HTERT RPE-1 (cell line): ENCODE data around the gene MCC.

ENCODE experiments used
- in situ Hi-C: fragments of 300-500 bp; cut with MboI; formaldehyde crosslinking; loops from 4 replicates; pipeline ENCODE4 v1.14.3; 2020; ENCODE audit warnings: low sequenced_read_pairs

The MCC gene

DNA sequence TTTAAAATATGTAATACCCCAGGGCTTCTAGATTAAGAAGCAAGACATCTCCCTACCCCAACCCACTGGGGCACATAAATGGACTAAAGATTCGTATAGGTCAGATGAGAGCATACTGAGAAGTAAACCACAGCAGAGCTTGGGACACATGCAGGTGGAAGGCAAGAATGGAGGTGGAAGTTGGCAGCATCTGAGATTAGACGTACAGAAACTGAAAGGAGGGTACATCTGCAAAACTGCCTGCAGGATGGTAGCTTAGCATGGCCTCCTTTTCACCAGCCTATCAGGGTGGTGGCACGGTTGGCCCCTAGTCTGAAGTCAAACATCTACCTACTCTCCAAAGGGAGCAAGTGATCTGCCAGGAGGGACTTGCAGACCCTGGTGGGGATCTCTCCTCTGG is 235.2 kb downstream of the MCC start:
- in situ Hi-C loops = no loop called here

DNA sequence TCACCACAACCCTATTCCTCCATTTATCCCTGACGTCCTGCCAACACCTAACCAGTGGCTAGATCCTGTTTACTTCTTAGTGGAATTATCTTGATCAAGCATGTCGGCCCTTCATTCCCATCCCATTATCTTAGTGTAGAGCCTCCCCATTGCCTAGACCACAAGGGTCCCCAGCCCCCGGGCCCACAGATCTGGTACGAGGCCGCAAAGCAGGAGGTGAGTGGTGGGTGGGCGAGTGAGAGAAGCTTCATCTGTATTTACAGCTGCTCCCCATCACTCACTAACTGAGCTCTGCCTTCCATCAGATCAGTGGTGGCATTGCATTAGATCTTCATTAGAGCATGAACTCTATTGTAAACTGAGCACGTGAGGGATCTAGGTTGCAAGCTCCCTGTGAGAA is 236.2 kb downstream of the MCC start:
- in situ Hi-C loops = no loop called here

DNA sequence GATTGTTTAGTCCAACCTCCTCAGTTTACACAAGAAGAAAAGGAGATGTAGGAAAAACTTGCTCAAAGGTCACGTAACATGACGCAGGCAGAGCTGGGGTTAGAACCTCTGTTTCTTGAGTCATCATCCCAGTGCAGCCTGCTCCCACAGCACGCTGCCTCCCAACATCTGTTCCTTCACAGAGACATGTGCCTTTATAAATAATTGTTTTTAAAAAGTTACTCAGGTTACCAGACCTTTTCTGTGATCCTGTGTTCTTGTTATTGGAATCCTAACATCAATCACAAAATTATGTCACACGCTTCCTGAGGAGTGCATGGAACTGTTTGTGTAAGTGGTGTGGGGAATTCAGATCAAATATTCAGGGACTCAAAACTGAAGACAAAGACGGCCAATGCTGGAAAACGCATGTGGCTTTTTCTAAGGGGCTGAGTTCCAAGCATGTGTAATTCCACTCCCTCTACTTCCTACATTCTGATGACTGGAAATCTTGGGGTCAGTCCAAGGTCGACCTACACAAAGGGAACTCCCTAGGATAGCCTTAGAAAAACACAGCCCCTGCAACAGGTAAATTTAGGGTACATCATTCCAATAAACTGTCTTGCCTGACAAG is 237.8 kb downstream of the MCC start:
- in situ Hi-C loops = no loop called here

DNA sequence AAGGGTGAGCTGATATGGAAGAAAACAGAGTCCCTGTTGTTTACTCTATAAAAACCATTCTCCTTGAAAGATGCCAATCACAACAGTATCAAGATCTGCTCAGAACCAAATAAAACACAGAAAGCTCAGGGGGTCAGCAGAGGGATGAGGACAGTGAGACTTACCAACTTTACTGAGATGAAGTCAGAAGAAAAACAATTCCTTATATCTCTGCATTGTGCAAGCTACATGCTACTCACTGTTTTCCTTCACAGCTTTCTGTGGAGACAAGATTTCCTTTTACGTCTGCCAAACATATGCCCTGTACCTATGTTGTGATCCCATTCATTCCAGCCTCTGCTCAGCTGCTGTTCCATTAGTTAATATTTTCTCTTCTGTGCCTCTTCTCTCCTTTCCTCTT is 239.0 kb downstream of the MCC start:
- in situ Hi-C loops = no loop called here

DNA sequence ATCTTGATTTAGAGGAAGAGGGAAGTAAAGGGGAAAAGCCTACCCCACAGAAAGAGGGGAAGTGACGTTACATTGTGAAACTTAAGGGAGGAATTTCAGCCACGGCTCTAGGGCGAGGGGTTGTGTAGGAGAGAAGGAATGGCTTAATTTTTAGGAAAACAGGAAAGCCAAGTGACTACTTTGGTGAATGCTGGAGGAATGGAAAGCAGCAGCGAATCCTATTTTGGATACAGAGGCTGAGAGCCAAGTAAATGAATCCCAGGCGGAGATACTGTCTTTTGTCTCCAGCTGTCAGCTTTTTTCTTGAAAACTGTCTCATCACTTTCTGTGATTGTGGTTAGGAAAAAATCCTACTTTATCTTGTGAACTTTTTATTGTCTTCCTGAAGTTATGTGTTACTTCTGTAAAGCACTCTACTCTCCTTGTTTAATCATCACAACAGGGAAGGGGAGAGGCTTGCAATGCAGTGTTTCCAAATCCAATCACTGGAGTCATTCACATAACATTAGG is 241.8 kb downstream of the MCC start:
- in situ Hi-C loops = no loop called here

DNA sequence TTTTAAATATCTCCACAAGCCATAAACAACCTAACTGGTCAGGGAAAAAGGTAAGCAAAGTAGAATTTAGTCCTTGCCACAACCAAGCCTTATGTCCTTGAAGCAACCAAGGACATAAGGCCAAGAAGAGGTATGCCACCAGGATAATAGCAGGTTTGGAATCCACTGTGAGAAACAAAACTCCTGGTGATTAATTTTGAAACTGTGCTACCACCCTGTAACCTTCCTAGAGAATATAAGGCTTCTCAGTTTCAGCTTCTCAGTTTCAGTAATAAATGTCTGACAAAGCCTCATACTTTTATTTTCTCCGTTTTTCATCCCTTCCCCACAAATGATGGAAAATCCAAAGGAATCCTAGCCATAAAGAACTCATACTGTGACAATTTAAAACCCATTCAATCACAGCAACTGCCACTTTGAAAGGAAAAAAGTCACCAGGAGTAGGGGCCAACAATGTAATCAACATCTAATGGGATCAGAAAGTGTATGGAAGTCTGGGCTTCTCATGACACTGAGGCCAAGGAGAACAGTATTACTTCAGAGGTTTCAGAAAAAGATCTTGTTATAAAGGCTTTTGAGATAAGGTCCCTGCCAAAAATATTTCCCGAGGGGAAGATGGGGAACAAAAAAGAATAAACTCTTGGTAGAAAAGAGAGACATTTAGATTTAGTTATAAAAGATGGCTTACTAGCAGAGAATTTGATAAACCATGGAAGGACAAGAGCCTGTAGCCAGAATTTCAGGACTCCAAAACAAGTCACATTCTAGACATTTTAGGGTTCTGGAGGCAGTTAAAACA is 242.6 kb downstream of the MCC start:
- in situ Hi-C loops = no loop called here

DNA sequence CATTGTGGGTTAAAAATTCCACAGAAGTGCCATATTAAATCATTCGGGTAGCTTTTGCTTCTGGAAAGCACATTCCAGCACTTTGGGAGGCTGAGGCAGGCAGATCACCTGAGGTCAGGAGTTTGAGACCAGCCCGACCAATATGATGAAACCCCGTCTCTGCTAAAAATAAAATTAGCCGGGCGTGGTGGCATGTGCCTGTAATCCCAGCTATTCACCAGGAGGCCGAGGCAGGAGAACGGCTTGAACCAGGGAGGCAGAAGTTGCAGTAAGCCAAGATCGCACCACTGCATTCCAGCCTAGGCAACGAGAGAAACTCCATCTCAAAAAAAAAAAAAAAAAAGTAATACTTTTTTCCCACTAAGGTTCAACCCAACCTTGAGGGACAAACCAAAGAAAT is 243.3 kb downstream of the MCC start:
- in situ Hi-C loops = no loop called here

DNA sequence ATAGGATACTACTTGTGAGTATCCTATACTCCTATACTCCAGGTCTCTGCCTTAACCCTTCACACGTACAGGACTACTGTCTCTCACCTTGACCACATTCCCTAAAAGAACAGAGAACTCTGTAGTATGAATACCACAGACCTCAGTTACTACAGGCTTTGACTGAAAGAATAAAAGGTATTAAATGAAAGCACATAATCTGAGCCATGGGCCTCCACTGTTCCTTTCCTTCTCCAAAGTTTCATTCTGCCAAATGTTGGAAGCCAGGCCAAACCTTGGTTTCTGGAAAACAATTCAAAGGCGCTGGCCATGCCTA is 244.9 kb downstream of the MCC start:
- in situ Hi-C loops = no loop called here

DNA sequence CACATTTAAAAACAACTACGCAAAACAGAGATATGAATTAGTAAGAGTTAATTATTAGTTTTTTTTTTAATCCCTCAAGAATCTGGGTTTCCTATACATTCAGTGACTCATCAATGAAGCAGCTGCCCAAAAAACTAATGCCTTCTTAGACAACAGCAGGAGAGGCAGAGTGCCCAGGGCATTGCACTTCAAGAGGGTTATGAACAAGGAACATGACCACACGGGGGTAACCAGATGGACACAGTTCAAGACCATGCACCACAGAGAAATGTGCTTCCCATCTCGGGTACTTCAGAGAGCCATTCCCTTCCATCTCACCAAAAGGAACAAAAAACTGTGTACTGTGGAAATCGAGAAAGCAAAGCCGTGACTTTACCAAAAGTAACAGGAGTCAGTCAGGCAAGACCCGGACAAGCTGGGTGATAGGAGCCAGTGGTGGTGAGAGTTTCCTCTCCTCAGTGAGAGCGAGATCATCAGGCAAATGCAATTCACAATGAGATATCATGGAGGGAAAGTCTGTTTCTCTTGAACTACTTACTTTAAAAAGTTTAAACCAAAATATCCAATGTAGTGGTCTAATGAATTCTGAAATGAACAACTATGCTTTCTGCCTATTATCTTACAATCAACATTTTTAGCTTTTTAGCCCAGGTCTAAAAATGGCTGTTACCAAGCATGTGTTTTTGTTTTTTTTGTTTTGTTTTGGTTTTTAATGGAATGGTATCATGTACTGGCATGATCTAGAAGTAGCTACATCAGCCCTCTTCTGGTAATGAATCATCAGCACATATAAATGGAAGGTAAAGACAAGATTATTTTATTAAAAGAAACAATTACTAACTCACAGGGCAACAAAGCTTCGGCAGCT is 245.5 kb downstream of the MCC start:
- in situ Hi-C loops = no loop called here

DNA sequence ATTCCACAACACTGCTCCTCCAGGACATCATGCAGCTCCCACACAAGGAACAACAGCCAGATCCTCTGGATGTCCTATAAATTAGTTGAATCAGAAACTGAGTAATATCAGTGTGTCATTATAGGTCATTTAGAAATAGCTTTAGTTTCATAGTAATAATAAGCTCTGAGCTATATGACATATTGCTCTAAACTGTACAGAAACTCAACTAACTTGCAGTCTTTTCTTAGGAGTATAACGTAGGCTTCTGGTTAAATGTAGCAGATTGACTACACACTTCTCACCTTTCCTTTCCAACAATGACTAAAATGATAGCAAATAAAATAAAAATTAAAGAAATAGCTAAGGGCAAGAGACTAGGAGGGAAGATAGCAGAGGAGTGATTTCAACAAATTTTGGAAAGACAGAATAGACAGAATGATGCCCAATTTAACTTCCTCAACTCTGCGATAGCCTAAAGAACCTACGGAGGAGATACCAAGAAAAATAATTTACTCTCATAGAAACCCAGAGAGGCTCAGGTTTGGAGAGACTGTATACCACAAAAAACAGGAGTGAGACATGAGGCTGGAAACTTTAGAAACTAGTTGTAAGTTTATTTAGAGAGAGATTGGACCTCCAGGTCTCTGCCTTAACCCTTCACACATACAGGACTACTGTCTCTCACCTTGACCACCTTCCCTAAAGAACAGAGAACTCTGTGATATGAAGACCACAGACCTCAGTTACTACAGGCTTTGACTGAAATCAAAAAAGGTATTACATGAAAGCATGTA is 247.1 kb downstream of the MCC start:
- in situ Hi-C loops = no loop called here

DNA sequence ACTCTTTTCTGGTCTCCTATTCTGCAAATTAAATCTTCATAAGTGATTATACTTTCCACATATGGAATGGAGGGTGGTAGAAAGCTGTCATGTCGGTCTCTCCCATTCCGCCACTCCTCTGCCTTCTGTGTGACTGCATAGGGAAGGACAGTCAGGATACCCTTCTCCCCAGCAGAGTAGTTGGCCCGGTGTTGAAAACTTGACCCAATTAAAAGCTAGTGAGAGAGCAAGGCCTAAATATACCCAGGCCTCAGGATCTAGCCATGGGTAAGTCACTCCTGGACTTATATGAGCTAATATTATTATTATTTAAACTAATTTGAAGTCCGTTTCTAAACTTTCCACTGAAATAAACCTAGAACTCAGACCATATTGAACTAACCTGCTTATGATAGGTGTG is 248.2 kb downstream of the MCC start:
- in situ Hi-C loops = no loop called here

DNA sequence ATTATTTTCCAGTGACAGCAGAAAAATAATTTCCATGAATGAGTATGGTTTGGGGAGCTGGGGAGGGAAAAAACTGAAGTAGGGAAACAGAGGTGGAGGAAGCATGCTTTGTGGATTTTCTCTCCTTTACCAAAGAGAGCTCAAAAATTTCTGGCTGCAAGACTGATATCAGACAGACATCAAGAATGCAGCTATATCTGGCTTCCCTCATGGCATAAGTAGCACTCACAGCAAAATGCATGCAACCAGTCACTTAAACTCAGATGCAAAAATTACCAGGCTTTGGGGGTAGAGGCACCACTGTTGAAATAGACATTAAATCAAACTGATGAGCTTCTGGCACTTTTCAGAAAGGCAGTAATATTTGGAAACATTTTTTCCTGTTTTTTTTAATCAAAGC is 250.4 kb downstream of the MCC start:
- in situ Hi-C loops = no loop called here

DNA sequence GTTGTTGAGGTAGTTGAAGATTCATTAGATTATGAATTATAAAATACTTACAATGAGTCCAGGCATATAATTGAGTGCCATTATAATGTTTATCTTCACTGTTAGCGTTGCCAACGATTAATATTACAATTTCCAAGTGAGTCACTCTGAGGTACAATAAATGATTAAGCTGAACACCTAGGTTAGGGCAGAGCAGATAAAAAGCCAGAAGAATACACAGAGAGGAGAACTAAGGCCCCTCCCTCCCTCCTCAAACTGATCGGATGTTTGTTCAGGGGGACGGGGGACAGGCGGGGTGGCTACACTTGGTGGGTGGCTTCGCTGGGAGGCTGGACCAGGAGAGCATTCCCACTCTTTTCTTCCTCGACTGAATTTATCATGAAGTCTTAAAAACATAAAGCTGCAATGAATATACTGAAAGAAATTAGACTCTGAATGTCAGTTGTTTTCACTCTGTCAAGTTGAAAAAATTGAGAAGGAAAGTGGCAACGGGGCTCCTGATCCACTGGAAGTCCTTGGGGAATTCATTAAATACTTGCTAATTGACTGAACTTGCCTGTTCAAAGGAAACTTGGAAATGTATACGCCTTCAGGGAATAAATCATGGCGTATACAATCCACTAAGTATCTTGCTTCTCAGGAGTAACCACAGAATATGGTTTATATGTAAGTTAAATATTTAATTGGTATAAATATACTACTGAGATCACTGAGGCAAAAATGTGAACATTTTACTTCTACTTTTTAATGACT is 251.5 kb downstream of the MCC start:
- in situ Hi-C loops = no loop called here

DNA sequence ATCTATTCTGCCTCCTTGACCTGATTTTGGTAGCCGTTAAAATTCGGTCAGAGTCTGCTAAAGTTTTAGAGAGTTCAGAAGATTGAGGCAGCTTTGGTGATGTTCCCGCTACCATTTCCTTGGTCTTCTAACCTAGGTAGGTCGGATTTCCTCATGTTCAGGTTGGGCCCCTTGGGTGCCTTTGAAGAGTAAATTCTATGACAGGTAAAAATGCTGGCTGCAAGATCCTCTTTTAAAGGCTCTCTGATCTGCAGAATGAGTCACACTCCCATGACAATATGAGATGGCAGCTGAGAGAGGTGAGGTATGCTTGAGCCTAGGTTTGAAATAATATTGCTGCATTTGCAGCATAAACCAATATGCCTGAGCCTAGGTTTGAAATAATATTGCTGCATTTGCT is 252.4 kb downstream of the MCC start:
- in situ Hi-C loops = no loop called here

DNA sequence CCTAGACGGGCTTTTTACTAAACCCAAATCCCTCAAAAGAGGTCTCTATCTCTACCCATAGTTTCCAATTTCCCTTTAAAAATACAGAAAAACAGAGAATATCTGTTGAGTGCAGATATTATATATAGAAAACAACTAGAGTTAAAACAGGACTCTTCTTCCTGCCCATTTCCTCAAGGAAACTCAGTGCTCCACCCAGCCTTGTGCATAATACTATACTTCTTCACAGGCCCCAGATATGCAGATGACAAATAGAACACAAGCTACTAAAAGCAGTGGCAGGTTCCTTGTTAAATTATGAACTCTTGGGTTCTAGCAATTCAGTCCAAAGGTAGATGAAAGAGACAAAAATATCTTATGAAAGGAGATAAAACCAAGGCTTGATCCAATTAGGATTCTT is 253.7 kb downstream of the MCC start:
- in situ Hi-C loops = no loop called here

DNA sequence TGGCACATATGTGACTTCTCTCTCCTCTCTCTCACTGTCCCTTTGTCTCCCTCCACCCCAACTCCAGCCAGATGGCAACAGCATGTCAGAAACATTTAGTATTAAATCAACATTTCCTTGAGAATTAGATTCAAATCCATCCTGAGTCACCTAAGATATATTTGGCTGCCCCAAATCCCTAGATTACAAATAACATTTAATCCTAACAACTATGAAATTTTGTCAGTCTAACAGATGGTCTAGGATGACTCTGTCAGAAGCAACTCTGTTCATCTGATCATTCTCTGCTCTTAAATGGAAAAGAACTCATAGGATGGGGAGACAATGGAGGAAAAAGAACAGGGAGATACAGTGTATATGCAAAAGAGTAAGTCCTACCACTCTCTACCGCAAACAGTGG is 254.6 kb downstream of the MCC start:
- in situ Hi-C loops = no loop called here

DNA sequence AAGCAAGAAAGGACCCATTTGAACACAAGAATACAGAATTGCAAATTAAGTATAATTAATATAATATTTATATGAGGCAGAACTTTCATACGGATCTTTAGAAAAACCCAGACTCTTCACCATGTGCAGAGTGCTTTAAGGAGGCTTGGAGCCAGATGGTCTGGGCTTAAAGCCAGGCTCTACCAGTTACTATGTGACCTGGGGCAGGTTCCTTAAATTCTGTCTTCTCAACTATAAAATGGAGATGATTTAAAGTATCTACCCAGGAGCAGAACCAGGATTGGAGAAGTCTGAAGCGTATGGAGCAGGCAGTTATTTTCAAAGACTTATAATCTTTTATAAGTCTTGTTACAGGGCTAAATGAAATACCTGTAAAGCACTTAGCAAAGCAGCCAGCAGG is 255.6 kb downstream of the MCC start:
- in situ Hi-C loops = no loop called here

DNA sequence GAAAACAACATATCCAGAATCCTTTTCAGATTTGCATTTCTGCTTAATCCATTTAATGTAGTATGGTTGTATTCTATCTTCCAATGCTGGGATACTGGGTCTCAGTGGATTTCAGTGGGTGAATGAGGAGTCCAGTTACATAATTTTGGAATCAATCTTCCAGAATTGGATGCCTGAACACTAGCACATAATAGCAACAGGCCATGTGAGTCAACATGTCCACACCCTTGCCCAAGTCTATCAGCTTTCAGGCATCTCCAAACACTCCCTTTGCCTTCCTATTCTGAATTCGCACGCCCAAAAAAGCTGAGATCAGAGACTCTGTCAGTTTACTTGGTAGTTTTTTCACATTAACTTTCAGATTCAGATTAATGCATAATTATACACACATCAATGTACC is 256.0 kb downstream of the MCC start:
- in situ Hi-C loops = no loop called here

DNA sequence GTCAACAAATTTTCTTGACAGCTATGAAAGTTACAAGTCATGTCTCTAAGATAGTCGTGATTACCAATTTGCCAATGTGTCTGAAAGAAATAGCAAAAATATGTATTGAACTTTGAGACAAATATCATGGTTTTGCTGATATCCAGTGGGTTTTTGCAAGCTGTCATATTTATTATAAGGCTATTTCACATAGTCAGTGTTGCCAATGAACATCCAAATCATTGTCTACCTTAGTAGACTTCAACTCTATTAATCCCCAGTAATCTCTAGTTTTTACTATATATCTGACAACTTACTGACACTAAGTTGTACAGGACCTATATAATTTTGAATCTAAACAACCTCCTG is 256.6 kb downstream of the MCC start:
- in situ Hi-C loops = no loop called here
